Liver (tissue), 9 donors: ENCODE results near the gene GTPBP2. TPM values are rescaled to one million over a fixed set of nuclear protein-coding genes. Genes with fewer than 3 reads are reported as not detected.

Source experiments
- DNase-seq: peaks from one replicate; pipeline ENCODE4 v3.0.0-alpha.2; 2017; ENCODE audit warnings: low spot score
- H3K27ac ChIP-seq, 2 donors: one replicate each; pipeline ENCODE4 v1.7.0; 2013; ENCODE audit warnings: inconsistent platforms in 2 of 2, low read length in 2 of 2, control low read depth in 1 of 2, low read depth in 1 of 2, mild to moderate bottlenecking in 1 of 2
- H3K27me3 ChIP-seq, 4 donors: one replicate each; pipeline versions ENCODE4 v1.6.1 to v1.7.0; 2013; ENCODE audit warnings: low read length in 3 of 4, inconsistent platforms in 1 of 4, mild to moderate bottlenecking in 1 of 4, moderate library complexity in 1 of 4; ENCODE audit not compliant: control insufficient read depth in 4 of 4, insufficient read depth in 4 of 4
- H3K36me3 ChIP-seq, 4 donors: one replicate each; pipeline versions ENCODE4 v1.6.1 to v1.7.0; 2013; ENCODE audit warnings: low read length in 3 of 4, mild to moderate bottlenecking in 3 of 4, low read depth in 1 of 4, moderate library complexity in 1 of 4; ENCODE audit not compliant: control insufficient read depth in 4 of 4, insufficient read depth in 3 of 4
- H3K4me1 ChIP-seq, 4 donors: one replicate each; pipeline versions ENCODE4 v1.6.1 to v1.7.0; 2013; ENCODE audit warnings: low read length in 3 of 4, mild to moderate bottlenecking in 3 of 4, moderate library complexity in 1 of 4; ENCODE audit not compliant: control insufficient read depth in 4 of 4, insufficient read depth in 4 of 4
- H3K4me3 ChIP-seq, 3 donors: one replicate each; pipeline versions ENCODE4 v1.6.1 to v1.7.0; 2013; ENCODE audit warnings: low read length in 3 of 3, control low read depth in 1 of 3, low read depth in 1 of 3, mild to moderate bottlenecking in 1 of 3
- H3K9ac ChIP-seq, 2 donors: one replicate each; pipeline ENCODE4 v1.7.0; 2013; ENCODE audit warnings: low read length in 2 of 2, mild to moderate bottlenecking in 2 of 2, moderate library complexity in 2 of 2, control low read depth in 1 of 2, low read depth in 1 of 2
- H3K9me3 ChIP-seq, 4 donors: one replicate each; pipeline versions ENCODE4 v1.6.1 to v1.7.0; 2013; ENCODE audit warnings: low read length in 3 of 4; ENCODE audit not compliant: control insufficient read depth in 4 of 4
- ATF3 ChIP-seq: IDR thresholded peaks from 2 replicates; pipeline ENCODE4 v1.6.1; 2016; ENCODE audit warnings: antibody characterized with exemption
- CTCF ChIP-seq: fragments of 150-350 bp; IDR thresholded peaks from 2 replicates; pipeline ENCODE4 v1.5.1; 2017; ENCODE audit warnings: improper control_type of control experiment, low read depth, low read length; ENCODE audit not compliant: missing input control
- EGR1 ChIP-seq, 2 donors: IDR thresholded peaks; 2 replicates each; pipeline ENCODE4 v1.6.1; 2016 to 2018; ENCODE audit warnings: antibody characterized with exemption in 2 of 2, low read depth in 2 of 2
- FOXA1 ChIP-seq: IDR thresholded peaks from 2 replicates; pipeline ENCODE4 v1.6.1; 2016; ENCODE audit warnings: antibody characterized with exemption
- FOXA2 ChIP-seq: IDR thresholded peaks from 2 replicates; pipeline ENCODE4 v1.6.1; 2016; ENCODE audit warnings: antibody characterized with exemption
- GABPA ChIP-seq, 2 donors: IDR thresholded peaks in 1 of 2; conservative IDR thresholded peaks in 1 of 2; 2 replicates each; pipeline ENCODE4 v1.6.1; 2016; ENCODE audit warnings: antibody characterized with exemption in 2 of 2, mild to moderate bottlenecking in 1 of 2, moderate library complexity in 1 of 2
- HNF4A ChIP-seq, 2 donors: conservative IDR thresholded peaks; 2 replicates each; pipeline ENCODE4 v1.6.1; 2016; ENCODE audit warnings: antibody characterized with exemption in 2 of 2, mild to moderate bottlenecking in 2 of 2
- HNF4G ChIP-seq: IDR thresholded peaks from 2 replicates; pipeline ENCODE4 v1.6.1; 2016; ENCODE audit warnings: antibody characterized with exemption
- JUND ChIP-seq, 2 donors: IDR thresholded peaks; 2 replicates each; pipeline ENCODE4 v1.6.1; 2016; ENCODE audit warnings: antibody characterized with exemption in 2 of 2
- MAX ChIP-seq: IDR thresholded peaks from 2 replicates; pipeline ENCODE4 v1.6.1; 2016; ENCODE audit warnings: antibody characterized with exemption
- NR2F2 ChIP-seq: IDR thresholded peaks from 2 replicates; pipeline ENCODE4 v1.6.1; 2016; ENCODE audit warnings: antibody characterized with exemption
- RAD21 ChIP-seq, 2 donors: IDR thresholded peaks; 2 replicates each; pipeline ENCODE4 v1.6.1; 2016; ENCODE audit warnings: antibody characterized with exemption in 2 of 2, mild to moderate bottlenecking in 2 of 2
- REST ChIP-seq: IDR thresholded peaks from 2 replicates; pipeline ENCODE4 v1.6.1; 2016; ENCODE audit warnings: antibody characterized with exemption, mild to moderate bottlenecking
- RXRA ChIP-seq, 2 donors: IDR thresholded peaks; 2 replicates each; pipeline ENCODE4 v1.6.1; 2017 to 2018; ENCODE audit warnings: antibody characterized with exemption in 2 of 2, mild to moderate bottlenecking in 1 of 2
- SP1 ChIP-seq: IDR thresholded peaks from 2 replicates; pipeline ENCODE4 v1.6.1; 2018; ENCODE audit warnings: antibody characterized with exemption, mild to moderate bottlenecking
- TAF1 ChIP-seq: conservative IDR thresholded peaks from 2 replicates; pipeline ENCODE4 v1.6.1; 2016; ENCODE audit warnings: antibody characterized with exemption, mild to moderate bottlenecking
- YY1 ChIP-seq: IDR thresholded peaks from 2 replicates; pipeline ENCODE4 v1.6.1; 2016; ENCODE audit warnings: antibody characterized with exemption, mild to moderate bottlenecking
- ZBTB33 ChIP-seq: IDR thresholded peaks from 2 replicates; pipeline ENCODE4 v1.6.1; 2016; ENCODE audit warnings: antibody characterized with exemption
- WGBS: extraction: QIAGEN DNeasy Blood & Tissue Kit; methylation state at CpG from one replicate; pipeline ENCODE4 v1.1.7; 2013; 5-methylcytosine and 5-hydroxymethylcytosine counted together
- polyA plus RNA-seq, 2 donors: library from polyadenylated mRNA; stranded (reverse) in 1 of 2; unstranded in 1 of 2; fragments of 200-250 nt in 1 of 2; fragments of >200 nt in 1 of 2; fragmentation: Nextera tagmentation in 1 of 2; extraction: Ambion mirVana in 1 of 2; gene quantifications; one replicate each; pipeline versions ENCODE4 v1.2.1 to v1.2.3, GENCODE V29; 2013 to 2015
- total RNA-seq, 2 donors: library from RNA; depleted of rRNA; stranded (reverse); fragments of >200 nt; gene quantifications; one replicate each; pipeline ENCODE4 v1.2.3, GENCODE V29; 2014
- donor health status: healthy.
- donor health status: healthy.
- donor health status: healthy.
- donor health status: healthy.
- donor health status: healthy.

Gene GTPBP2
- total and polyA plus RNA-seq, 4 donors, result 7.9 to 69.1 (median 16.1) TPM

GRCh38 chr6:43648248-43648647, 19.2 kb upstream of the GTPBP2 start:
- H3K36me3 ChIP-seq, result no peaks in the 10 kb centered on the region
- WGBS, result 94% methylated on average over 2 of the region's 2 CpGs
- TF ChIP-seq SP1, result no peak
- no peak for TF ChIP-seq REST
- TF ChIP-seq MAX, result no peak
- TF ChIP-seq CTCF, result no peak
- no peak for TF ChIP-seq EGR1 (IDR thresholded peaks at IDR 0.05; ENCODE audit: low read depth in 2 of 2)
- TF ChIP-seq NR2F2, result no peak
- TF ChIP-seq GABPA (IDR thresholded peaks at IDR 0.05 in 1 of 2, conservative IDR thresholded peaks at IDR 0.05 in 1 of 2), result no peak
- TF ChIP-seq JUND (IDR thresholded peaks at IDR 0.05), result no peak
- no peak for TF ChIP-seq RAD21 (IDR thresholded peaks at IDR 0.05)
- TF ChIP-seq YY1, result no peak
- TF ChIP-seq TAF1, result no peak
- TF ChIP-seq FOXA1, result no peak
- no peak for TF ChIP-seq HNF4A (conservative IDR thresholded peaks at IDR 0.05)
- TF ChIP-seq ATF3, result no peak
- TF ChIP-seq ZBTB33, result no peak
- no peak for TF ChIP-seq RXRA (IDR thresholded peaks at IDR 0.05)
- TF ChIP-seq FOXA2, result no peak
- no peak for TF ChIP-seq HNF4G
- no peaks in the 10 kb centered on the region for H3K9me3 ChIP-seq
- H3K27me3 ChIP-seq, result no peaks in the 10 kb centered on the region
- H3K9ac ChIP-seq, result no peak overlapping the region
- no peak overlapping the region for H3K4me3 ChIP-seq
- no peak overlapping the region for H3K27ac ChIP-seq
- DNase-seq, result no peak
- peaks cover 0 to 3% (median 0%) of the 10 kb centered on the region in 4 donors for H3K4me1 ChIP-seq
